ENCODE data around the gene CELF2. TPM values are rescaled to one million over a fixed set of nuclear protein-coding genes. Genes with fewer than 3 reads are reported as not detected.

CELF2 gene
- total RNA-seq, 3 donors from 2014 or later, result 40.0 to 178 (median 45.6) TPM

- DNase-seq (ENCODE audit: low spot score in 2 of 2), result no peak
- H3K9me3 ChIP-seq, result no peaks in the 10 kb centered on the region
- no peaks in the 10 kb centered on the region for H3K27me3 ChIP-seq
- no peak overlapping the region for H3K4me3 ChIP-seq
- no peak overlapping the region for H3K27ac ChIP-seq
- no peak for TF ChIP-seq CTCF (IDR thresholded peaks at IDR 0.05)
- no peak for TF ChIP-seq POLR2A (IDR thresholded peaks at IDR 0.05)
- TF ChIP-seq POLR2AphosphoS5 (IDR thresholded peaks at IDR 0.05), result no peak
- intact Hi-C loops (cut with DNase I; ENCODE audit: low total_unique reads), result no loop called here
- no peaks in the 10 kb centered on the region for H3K4me1 ChIP-seq
- H3K36me3 ChIP-seq, result no peaks in the 10 kb centered on the region
Measured at GRCh38 chr10:11264296-11265048, 246.8 kb downstream of the CELF2 start.

GRCh38 chr10:11265484-11265883 lies 247.8 kb downstream of the CELF2 start:
- no peaks in the 10 kb centered on the region for H3K9me3 ChIP-seq
- H3K4me1 ChIP-seq, result no peaks in the 10 kb centered on the region
- TF ChIP-seq POLR2AphosphoS5 (IDR thresholded peaks at IDR 0.05), result no peak
- no peak for TF ChIP-seq CTCF (IDR thresholded peaks at IDR 0.05)
- TF ChIP-seq POLR2A (IDR thresholded peaks at IDR 0.05), result no peak
- no peaks in the 10 kb centered on the region for H3K36me3 ChIP-seq
- DNase-seq (ENCODE audit: low spot score in 2 of 2), result no peak
- no peak overlapping the region for H3K27ac ChIP-seq
- H3K27me3 ChIP-seq, result no peaks in the 10 kb centered on the region
- H3K4me3 ChIP-seq, result no peak overlapping the region
- intact Hi-C loops (cut with DNase I; ENCODE audit: low total_unique reads), result no loop called here

- Histone ChIP-seq H3K4me1 (no peaks in the 10 kb centered on the region), H3K27ac (no peak overlapping the region)
- intact Hi-C loops (cut with DNase I; ENCODE audit: low total_unique reads), result no loop called here
Measured at GRCh38 chr10:11266426-11266825, 248.8 kb downstream of the CELF2 start.

GRCh38 chr10:11270135-11270857 lies 252.6 kb downstream of the CELF2 start:
- H3K27ac ChIP-seq, result no peak overlapping the region
- H3K36me3 ChIP-seq, result no peaks in the 10 kb centered on the region

More at GRCh38 chr10:11266426-11266825, 248.8 kb downstream of the CELF2 start:
- DNase-seq (ENCODE audit: low spot score in 2 of 2), result no peak
- Histone ChIP-seq H3K36me3 (no peaks in the 10 kb centered on the region), H3K9me3 (no peaks in the 10 kb centered on the region), H3K4me3 (no peak overlapping the region), H3K27me3 (no peaks in the 10 kb centered on the region)
- TF ChIP-seq POLR2A (IDR thresholded peaks at IDR 0.05), result no peak
- TF ChIP-seq POLR2AphosphoS5 (IDR thresholded peaks at IDR 0.05), result no peak
- no peak for TF ChIP-seq CTCF (IDR thresholded peaks at IDR 0.05)

More at GRCh38 chr10:11270135-11270857, 252.6 kb downstream of the CELF2 start:
- no peak for TF ChIP-seq POLR2A (IDR thresholded peaks at IDR 0.05)
- peak in 2 of 3 donors; percentile 67 to 72 for TF ChIP-seq CTCF (IDR thresholded peaks at IDR 0.05)
- intact Hi-C loops (cut with DNase I; ENCODE audit: low total_unique reads), result loop anchor here (10.0 kb wide), 1 partner anchor 1665 kb away; no protein-coding TSS in a partner anchor
- no peaks in the 10 kb centered on the region for H3K27me3 ChIP-seq
- peak; percentile 48 to 66 for DNase-seq (ENCODE audit: low spot score in 2 of 2)
- no peaks in the 10 kb centered on the region for H3K4me1 ChIP-seq
- H3K4me3 ChIP-seq, result no peak overlapping the region
- no peaks in the 10 kb centered on the region for H3K9me3 ChIP-seq
